ENCODE measurements around the gene ABCC1.

DNA sequence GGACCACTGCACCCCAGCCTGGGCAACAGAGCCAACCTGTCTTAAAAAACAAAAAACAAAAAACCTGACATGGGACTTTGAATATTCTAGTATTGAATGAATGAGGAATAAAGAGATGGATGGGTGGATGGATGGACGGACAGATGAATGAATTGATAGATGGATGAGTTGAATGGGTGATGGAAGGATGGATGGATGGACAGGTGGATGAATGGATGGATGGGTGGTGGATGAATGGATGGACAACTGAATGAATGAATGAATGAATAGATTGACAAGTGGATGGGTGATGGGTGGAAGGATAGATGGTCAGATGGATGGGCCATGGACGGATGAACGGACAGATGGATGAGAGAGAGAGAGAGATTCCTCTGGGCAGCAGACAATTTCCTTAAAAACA, 38.2 kb upstream of the ABCC1 start:
- TF ChIP-seq, protein P1, sequence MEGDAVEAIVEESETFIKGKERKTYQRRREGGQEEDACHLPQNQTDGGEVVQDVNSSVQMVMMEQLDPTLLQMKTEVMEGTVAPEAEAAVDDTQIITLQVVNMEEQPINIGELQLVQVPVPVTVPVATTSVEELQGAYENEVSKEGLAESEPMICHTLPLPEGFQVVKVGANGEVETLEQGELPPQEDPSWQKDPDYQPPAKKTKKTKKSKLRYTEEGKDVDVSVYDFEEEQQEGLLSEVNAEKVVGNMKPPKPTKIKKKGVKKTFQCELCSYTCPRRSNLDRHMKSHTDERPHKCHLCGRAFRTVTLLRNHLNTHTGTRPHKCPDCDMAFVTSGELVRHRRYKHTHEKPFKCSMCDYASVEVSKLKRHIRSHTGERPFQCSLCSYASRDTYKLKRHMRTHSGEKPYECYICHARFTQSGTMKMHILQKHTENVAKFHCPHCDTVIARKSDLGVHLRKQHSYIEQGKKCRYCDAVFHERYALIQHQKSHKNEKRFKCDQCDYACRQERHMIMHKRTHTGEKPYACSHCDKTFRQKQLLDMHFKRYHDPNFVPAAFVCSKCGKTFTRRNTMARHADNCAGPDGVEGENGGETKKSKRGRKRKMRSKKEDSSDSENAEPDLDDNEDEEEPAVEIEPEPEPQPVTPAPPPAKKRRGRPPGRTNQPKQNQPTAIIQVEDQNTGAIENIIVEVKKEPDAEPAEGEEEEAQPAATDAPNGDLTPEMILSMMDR (IDR thresholded peaks at IDR 0.05; ENCODE audit: low read depth, low read length) = no peak
- TF ChIP-seq, protein P2, sequence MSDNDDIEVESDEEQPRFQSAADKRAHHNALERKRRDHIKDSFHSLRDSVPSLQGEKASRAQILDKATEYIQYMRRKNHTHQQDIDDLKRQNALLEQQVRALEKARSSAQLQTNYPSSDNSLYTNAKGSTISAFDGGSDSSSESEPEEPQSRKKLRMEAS (IDR thresholded peaks at IDR 0.05; ENCODE audit: low read depth, low read length) = no peak
- TF ChIP-seq POLR2A (IDR thresholded peaks at IDR 0.05; ENCODE audit: extremely low read depth, insufficient read length) (no peak), MYC (IDR thresholded peaks at IDR 0.05; ENCODE audit: low read depth, low read length) (no peak)
